HUDEP-2 (cell line): ENCODE results near the gene ALKBH8.
"Not testable (repeated sequence)": the region's sequence is repeated elsewhere in the genome, so short reads cannot be mapped to it uniquely, and the experiment has no call there.

ENCODE experiments used
- DNase-seq, 76 experiments: peaks; one replicate each; lab custom pipeline; 2025; ENCODE audit not compliant: unreplicated experiment in 76 of 76; lab: John Stamatoyannopoulos, UW

The ALKBH8 gene

DNA sequence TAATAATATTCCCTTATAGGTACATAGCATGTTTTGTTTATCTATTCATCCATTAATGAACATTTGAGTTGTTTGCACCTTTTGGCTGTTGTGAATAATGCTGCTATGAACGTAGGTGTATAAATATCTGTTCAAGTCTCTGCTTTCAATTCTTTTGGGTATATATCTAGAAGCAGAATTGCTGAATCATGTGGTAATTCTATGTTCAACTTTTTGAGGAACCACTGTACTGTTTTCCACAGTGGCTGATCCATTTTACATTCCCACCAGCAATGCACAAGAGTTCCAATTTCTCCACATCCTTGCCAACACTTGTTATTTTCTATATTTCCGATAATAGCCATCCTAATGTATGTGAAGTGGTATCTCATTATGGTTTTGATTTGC is 56.7 kb downstream of the ALKBH8 start:
- no peak for DNase-seq

DNA sequence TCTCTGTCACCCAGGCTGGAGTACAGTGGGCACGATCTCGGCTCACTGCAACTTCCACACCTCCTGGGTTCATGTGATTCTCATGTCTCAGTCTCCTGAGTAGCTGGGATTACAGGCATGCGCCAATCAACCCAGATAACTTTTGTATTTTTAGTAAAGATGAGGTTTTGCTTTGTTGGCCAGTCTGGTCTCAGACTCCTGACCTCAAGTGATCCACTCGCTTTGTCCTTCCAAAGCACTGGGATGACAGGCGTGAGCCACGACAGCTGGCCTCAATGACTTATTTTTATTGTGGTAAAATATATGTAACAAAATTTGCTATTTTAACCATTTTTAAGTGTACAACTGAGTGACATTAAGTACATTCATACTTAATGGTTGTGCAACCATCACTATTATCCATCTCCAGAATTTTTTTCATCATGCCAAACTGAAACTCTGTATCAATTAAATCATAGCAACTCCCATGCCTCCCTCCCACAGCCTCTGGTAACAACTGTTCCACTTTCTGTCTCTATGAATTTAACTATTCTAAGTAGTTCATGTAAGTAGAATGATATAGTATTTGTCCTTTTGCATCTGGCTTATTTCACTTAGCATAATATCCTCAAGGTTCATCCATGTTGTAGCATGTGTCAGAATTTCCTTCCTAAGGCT is 57.2 kb downstream of the ALKBH8 start:
- no peak for DNase-seq

DNA sequence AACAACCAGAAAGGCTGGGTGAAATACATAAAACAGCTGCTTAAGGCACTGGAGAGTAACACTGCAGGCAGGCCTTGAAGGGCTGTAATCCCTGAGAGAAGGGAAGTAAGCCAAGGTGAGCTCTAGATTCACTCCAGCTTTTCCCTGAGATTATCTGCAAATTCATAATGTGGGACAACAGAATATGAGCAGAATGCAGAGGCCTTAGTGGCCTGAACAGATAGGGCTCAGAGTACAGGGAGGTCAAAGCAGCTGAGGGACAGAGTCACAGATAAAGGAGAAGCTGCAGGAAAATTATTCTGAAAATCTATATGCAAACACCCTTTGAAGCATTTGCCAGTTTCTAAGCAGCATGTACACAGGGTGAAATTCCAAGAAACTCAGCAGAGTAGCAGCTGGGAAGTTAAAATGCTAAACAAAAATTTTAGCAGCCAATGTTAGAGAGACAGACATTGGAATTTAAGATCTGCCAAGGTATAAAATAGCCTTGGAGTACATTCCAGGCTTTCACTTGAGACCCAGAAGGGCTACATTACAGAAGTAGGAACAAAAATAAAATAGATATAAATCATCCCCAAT is 59.8 kb downstream of the ALKBH8 start:
- no peak for DNase-seq

DNA sequence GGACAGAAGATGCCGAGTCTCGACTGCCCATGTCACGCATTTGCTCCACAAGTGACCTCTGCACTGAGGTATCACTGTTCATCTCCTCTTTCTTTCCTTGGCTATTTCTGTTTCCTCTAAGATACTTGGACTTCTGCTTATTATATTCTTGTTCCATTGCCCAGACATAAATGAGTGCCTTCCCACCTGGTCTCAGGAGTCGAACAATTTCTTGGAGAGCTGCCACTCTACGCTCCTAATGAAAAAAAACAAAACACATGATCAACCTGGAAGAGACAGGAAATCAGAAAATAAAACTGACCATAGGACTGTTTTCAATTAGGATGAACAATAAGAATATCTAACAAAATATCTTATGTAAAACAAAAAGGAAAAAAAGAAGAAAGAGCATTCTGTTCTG is 60.6 kb downstream of the ALKBH8 start:
- no peak for DNase-seq

DNA sequence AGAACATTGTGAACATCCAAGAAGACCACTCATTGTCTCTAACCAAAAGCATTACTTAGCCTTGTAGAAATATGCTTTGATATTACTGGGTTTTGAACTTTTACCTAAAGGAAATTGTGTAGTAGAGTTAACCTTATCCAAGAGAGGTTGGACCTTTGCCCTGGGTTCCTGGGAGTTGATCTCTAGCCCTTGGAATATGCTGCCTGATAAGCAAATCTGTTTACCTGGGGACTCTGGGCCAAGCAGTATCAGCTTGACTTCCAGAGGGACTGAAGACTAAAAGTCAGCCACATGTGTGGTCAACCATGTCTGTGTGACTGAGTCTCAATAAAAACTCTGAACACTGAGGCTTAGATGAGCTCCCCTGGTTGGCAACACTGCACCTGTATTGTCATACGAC is 63.8 kb downstream of the ALKBH8 start:
- DNase-seq, result no peak

DNA sequence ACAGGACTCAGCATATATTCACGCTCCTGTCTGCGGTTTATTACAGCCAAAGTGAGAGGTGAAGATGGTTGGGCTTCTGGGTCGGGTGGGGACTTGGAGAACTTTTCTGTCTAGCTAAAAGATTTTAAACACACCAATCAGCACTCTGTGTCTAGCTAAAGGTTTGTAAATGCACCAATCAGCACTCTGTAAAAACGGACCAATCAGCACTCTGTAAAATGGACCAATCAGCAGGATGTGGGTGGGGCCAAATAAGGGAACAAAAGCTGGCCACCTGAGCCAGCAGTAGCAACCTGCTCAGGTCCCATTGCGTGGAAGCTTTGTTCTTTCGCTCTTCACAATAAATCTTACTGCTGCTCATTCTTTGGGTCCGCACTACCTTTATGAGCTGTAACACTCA is 68.2 kb downstream of the ALKBH8 start:
- not testable (repeated sequence) for DNase-seq

DNA sequence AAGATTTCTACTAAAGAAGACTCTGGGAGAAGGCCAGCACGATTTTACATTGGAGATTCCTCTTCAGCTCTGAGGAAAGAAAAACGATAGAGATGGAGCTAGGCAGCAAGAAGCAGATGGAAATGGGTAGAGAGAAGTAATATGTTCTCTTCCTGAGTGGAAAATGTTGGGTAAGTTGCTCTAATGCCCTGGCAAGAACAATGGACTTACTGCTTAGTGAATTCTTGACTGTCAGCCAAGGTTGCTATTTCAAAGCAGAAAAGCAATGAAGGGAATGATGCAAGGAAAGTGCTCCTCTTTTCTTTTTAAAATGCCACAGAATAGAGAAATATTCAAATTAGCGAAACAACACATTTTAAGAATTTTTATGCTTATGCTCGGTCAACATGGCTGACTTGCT is 69.5 kb downstream of the ALKBH8 start:
- DNase-seq, result no peak

DNA sequence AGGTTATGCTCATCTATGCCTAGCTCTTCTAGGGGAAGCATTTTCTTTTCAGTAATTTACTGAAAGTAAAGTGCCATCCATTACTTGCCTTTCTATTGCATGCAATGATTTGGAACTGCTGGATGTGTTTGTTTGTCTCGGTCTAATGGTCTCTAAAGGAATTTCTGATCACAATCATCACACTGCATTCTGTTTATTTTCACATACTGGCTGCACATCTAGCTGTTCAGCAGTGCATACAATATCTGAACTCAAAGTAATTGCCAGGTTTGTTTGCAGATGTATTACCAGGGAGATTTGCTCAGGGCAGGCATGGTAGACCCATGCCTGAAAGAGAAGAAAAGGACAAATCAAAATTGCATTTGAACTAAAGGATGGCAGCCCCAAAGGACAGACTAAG is 71.5 kb downstream of the ALKBH8 start:
- DNase-seq, result no peak

DNA sequence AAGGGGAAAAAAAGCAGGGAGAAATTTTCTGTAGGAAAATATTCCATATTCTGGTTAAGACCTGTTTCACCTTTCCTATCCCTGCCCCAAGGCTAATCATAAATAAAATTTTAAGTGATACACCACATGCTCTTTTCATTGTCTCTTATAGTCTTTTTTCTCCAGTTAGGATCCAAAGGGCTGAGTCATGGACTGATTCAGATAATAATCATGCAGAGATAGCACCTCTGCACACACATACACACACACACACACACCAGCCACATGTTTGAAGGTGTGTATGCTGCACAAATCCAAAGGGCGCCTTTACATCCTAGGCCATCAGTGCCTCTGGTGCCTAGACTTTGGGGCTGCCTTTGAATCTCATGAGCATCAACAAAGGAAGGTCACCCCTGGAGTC is 72.4 kb downstream of the ALKBH8 start:
- DNase-seq, result no peak

DNA sequence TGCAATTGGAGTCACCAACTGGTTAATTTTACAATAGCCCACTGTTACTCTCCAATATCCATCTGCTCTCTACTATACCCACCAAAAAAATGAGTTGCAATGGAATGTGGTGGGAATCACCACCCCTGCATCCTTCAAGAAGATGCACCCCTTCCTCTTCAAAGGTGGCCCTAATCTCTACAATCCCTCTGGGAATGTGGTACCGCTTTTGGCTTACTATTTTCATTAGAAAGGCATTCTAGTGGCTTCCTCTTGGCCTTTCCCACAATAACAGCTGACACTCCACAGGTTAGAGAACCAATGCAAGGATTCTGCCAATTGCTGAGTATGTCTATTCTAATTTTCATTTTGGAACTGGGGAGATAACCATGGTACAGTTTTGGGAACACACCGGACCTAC is 74.7 kb downstream of the ALKBH8 start:
- DNase-seq, result no peak

DNA sequence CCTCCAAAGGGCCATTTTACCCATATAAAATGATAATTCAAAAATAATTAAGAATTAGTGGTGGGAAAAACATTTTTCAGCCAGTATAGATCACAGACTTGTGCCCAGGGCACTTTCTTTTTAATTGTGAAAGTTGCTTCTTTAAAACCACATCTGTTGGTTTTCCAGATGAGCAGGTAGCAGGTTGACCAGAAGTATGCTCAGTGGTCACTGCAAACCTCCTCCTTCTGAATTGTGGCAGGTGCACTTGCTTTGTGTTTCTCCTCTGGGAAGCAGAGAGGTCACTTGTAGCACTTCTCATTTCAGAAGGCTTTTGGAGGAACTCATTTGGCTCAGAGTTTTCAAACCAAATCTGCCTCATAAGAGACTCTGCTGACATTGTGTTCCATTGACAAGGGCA is 83.3 kb downstream of the ALKBH8 start:
- DNase-seq, result no peak

DNA sequence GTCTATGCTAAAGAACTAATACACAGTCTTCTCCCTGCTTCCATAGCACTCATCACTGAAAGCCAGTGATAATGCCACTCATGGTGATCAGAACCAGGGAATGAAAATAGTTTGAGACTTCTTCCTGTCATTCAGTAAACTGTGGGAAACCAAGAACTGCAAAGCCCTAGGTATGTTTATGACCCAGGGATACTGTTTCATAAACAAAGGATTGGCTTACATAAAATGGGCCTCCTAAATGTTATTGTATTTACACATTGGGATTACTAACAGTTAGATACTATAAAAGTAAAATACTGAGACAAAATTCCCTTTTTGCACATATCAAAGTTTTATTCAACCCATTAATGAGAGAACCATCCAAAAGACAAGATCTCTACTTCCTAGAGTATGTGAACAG is 86.6 kb downstream of the ALKBH8 start:
- no peak for DNase-seq

DNA sequence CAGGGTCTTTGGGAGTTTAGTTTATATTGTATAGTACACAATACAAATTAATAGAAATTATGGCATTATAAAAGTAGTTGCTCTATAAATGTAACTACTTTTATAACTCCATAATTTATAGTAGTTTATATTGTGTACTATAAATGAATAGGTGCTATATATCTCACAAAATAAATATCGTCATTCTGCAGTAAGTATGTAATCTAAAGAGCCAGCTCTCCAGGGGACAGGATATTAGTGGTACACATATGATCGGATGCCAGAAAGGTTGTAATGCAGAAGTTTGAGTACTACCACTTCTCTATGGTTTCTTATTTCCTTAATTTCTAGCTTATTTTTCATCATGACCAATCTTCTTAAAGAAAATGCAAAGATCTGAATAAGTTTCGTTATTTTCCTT is 87.7 kb downstream of the ALKBH8 start:
- DNase-seq, result no peak

DNA sequence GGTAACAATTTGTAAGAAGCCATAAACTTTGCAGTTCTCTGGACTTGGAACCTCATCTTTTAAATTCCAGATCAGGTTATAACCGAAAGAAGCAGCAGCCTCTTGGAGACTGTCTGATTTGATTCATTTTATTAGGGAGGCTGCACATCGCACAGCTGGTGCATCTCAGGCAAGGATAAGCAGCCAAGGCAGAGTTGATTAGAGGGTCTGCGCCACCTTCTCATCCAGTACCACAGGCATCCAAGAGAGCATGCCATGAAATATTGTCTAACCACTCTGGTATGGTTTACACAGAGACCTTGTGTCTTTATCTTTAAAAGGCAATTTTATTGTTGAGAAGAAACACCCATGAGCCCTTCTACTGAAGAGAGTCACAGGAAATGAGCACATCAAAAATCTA is 91.7 kb downstream of the ALKBH8 start:
- DNase-seq, result no peak

DNA sequence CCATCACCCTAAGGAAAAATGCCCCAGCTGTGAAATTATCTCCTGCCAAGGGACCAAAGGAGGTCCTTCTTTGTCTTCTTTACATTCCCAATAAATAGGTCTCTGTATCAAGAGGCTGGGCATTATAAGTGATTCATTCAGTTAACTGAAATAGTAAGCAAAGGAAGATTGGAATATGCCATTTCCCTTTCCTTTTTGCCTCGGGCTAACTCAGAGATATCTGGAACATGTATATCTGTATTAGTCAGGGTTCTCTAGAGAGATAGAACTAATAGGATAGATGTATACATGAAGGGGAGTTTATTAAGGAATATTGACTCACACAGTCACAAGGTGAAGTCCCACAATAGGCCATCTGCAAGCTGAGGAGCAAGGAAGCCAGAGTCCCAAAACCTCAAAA is 92.6 kb downstream of the ALKBH8 start:
- DNase-seq, result no peak

DNA sequence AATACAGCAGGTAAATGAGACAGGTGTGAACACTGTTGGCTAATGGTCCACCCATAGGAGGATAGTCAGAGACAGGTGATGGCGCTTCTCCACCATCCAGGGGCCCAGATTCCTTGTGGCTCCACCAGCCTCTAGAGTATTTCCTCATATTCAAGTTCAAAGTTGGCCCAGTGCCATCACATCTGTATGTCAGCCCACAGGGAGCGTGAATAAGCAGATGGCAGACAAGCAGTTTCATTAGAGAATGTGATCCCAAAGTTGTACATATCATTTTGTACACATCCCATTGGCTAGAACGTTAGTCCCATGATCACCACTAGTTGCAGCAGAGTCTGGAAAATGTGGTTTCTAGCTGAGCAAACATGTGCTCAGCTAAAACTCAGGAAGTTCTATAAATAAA is 96.9 kb downstream of the ALKBH8 start:
- DNase-seq, result peak in 3 of 76 experiments; percentile 0 to 10 (median 4)

DNA sequence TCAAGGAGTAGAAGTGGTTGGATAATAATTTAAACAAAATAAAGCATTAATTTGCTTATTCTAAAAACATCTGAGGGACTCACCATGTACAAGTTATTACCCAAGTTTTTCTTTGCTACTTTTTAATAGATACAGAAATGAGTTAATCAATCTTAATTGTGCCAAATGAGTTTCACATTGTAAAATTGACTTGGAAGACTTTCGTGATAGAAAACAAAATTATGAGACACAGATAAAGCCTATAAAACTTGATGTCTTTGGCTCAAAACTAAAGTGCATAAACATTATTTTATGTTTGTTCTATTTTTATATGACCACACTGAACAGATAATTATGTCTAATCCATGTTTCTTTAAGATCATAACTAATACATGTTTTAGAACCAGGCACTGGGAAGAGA is 97.8 kb downstream of the ALKBH8 start:
- no peak for DNase-seq

DNA sequence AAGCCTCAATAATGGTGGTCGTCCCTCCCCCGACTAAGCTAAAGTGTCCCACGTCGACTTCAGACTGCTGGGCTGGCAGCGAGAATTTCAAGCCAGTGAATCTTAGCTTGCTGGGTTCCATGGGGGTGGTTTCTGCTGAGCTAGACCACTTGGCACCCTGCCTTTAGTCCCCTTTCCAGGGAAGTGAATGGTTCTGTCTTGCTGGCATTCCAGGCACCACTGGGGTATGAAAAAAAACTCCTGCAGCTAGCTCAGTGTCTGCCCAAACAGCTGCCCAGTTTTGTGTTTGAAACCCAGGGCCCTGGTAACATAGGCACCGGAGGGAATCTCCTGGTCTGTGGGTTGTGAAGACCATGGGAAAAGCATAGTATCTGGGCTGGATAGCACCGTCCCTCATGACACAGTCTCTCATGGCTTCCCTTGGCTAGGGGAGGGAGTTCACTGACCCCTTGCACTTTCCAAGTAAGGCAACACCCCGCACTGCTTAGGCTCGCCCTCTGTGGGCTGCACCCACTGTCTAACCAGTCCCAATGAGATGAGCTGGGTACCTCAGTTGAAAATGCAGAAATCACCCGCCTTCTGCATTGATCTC is 99.2 kb downstream of the ALKBH8 start:
- DNase-seq, result not testable (repeated sequence)

DNA sequence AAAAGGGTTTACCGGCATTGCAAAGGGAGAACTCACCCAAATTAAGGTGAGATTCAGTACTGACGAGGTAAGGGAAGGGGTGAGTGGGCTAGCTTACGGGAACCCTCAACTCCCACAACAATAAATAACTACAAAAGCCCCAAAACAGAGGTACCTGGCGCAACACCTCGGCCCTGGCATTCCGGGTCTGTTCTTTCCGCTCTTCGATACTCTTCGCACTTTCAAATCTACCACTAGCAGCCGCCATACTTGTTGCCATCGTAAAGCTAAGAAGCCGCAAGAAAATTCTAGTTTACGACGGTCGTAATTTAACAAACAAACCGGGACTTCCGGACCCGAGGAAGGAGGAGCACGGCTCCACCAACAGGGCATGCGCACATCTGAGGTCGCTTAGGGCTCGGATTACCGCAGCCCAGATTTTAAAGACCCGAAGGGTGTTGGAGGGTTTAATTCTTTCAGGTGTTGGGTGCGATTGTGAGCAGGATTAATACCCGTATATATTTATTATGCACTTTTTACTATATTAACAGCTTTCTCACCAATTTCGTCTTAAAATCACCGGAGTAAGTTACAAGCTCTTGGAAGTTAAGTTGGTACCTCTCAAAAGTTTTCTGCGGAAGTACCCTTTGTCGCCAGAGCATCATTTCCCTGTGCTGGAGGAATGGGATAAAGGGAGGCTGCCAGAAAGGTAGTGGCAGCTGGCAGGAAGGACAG is 107.8 kb downstream of the ALKBH8 start, which contains the start of gene CWF19L2:
Gene CWF19L2, minus strand, starts transcription at position 268 of the 714 bp plus-strand sequence. Its CDS starts 9 bp downstream, at position 259.
- peak in 75 of 76 experiments; percentile 17 to 92 (median 77) for DNase-seq

DNA sequence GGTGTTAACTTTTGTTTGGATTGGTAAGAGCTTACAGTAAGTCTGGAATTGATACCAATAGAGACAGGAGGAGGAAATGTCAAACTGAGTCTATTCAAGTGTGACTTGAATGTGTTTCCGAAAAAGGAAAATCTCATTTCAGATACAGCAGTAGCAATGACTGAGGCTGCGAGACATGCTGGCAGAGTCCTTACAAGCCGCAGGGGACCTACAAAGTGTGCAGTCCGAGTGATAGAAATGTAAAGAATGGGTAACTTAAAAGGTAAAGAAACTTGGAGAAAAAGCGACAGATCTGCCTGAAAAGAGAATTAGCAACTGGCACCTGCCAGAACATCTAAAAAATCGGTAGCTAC is 108.4 kb downstream of the ALKBH8 start:
- peak in 19 of 76 experiments; percentile 1 to 36 (median 12) for DNase-seq

DNA sequence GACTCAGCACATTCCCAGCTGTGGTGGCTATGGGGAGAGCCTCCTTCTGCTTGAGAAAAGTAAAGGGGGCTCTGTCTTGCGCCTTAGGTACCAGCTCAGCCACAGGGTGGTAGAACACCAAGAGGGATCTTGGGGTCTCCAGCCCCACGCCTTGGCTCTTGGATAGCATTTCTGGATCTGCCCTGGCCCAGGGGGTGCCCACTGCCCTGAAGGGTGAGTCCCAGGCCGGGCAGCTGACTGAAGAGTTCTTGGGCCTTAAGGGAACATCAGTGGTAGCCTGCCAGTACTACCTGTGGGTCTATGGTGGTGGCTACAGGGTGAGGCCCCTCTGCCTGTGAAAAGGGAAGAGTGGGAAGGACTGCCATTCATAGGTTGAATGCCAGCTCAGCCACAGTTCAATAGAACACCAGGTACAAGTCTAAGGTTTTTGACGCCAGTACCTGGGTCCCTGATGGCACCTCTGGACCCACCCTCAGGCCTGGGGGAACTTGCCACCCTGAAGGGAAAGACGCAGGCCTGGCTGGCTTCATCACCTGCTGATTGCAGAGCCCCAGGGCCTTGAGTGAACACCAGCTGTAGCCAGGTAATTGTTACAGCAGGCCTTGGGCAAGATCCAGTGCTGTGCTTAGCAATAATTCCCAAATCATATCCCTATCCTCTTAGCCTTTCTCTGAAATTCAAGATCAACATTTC is 111.8 kb downstream of the ALKBH8 start:
- DNase-seq, result no peak
